OCI-LY1 (cell line): ENCODE data around the gene PXMP4.

Experiments used
- H2AFZ ChIP-seq: fragments of 200-600 bp; sonication (generic), shearing (Covaris generic); 2 replicates; pipeline ENCODE4 v1.6.0; 2014; ENCODE audit warnings: antibody characterized with exemption, mild to moderate bottlenecking, low read length
- H3F3A ChIP-seq: fragments of 200-600 bp; sonication (generic), shearing (Covaris generic); 2 replicates; pipeline ENCODE4 v1.6.0; 2014; ENCODE audit warnings: mild to moderate bottlenecking, antibody characterized with exemption, low read length, moderate library complexity; ENCODE audit not compliant: insufficient read depth
- H3K27ac ChIP-seq: fragments of 200-600 bp; sonication (generic); 2 replicates; pipeline ENCODE4 v1.5.1; 2014; ENCODE audit warnings: low read length, mixed run types, mild to moderate bottlenecking, low read depth; ENCODE audit not compliant: poor library complexity, severe bottlenecking
- H3K27me3 ChIP-seq: fragments of 200-600 bp; sonication (generic); 2 replicates; pipeline ENCODE4 v1.6.0; 2014; ENCODE audit warnings: antibody characterized with exemption, mild to moderate bottlenecking, low read length, moderate library complexity; ENCODE audit not compliant: insufficient read depth
- H3K36me3 ChIP-seq: fragments of 200-600 bp; sonication (generic); 2 replicates; pipeline ENCODE4 v1.6.1; 2014; ENCODE audit warnings: mild to moderate bottlenecking, antibody characterized with exemption, low read length, moderate library complexity, mixed read lengths; ENCODE audit not compliant: insufficient read depth
- H3K4me1 ChIP-seq: fragments of 200-600 bp; sonication (generic); 2 replicates; pipeline ENCODE4 v1.5.1; 2014; ENCODE audit warnings: mild to moderate bottlenecking, low read length, moderate library complexity; ENCODE audit not compliant: insufficient read depth, severe bottlenecking
- H3K4me2 ChIP-seq: fragments of 200-600 bp; sonication (generic), shearing (Covaris generic); 2 replicates; pipeline ENCODE4 v1.6.1; 2014; ENCODE audit warnings: low read length
- H3K4me3 ChIP-seq: fragments of 200-600 bp; sonication (generic); 2 replicates; pipeline ENCODE4 v1.5.1; 2014; ENCODE audit warnings: low read length, low read depth, mild to moderate bottlenecking, mixed read lengths; ENCODE audit not compliant: poor library complexity, severe bottlenecking
- H3K79me2 ChIP-seq: fragments of 200-600 bp; shearing (Covaris generic); 2 replicates; pipeline ENCODE4 v1.6.1; 2016; ENCODE audit warnings: mixed run types, low read length, mixed read lengths; ENCODE audit not compliant: insufficient read depth
- H3K9ac ChIP-seq: fragments of 200-600 bp; sonication (generic), shearing (Covaris generic); 2 replicates; pipeline ENCODE4 v1.6.1; 2014; ENCODE audit warnings: mild to moderate bottlenecking, low read length, mixed read lengths
- H3K9me2 ChIP-seq: fragments of 200-600 bp; sonication (generic), shearing (Covaris generic); 2 replicates; pipeline ENCODE4 v1.6.1; 2014; ENCODE audit warnings: low read depth, mild to moderate bottlenecking, low read length, mixed read lengths
- H3K9me3 ChIP-seq: fragments of 200-600 bp; shearing (Covaris generic); 2 replicates; pipeline ENCODE4 v1.6.1; 2014; ENCODE audit warnings: low read length, mixed read lengths
- H4K20me1 ChIP-seq: fragments of 200-600 bp; sonication (generic), shearing (Covaris generic); 2 replicates; pipeline ENCODE4 v1.6.0; 2016; ENCODE audit warnings: mild to moderate bottlenecking, low read length; ENCODE audit not compliant: insufficient read depth
- EZH2 ChIP-seq: fragments of 200-600 bp; sonication (generic), shearing (Covaris generic); IDR thresholded peaks from 2 replicates; pipeline ENCODE4 v1.8.0; 2017; ENCODE audit warnings: borderline replicate concordance, mixed run types, mild to moderate bottlenecking, antibody characterized with exemption, low read length, moderate library complexity, mixed read lengths
- TF ChIP-seq, protein P1 (sequence below): fragments of 200-600 bp; sonication (generic), shearing (Covaris generic); IDR thresholded peaks from 2 replicates; pipeline ENCODE4 v1.5.1; 2017; ENCODE audit warnings: mild to moderate bottlenecking, antibody characterized with exemption, low read length, moderate library complexity, mixed read lengths

Gene PXMP4

DNA sequence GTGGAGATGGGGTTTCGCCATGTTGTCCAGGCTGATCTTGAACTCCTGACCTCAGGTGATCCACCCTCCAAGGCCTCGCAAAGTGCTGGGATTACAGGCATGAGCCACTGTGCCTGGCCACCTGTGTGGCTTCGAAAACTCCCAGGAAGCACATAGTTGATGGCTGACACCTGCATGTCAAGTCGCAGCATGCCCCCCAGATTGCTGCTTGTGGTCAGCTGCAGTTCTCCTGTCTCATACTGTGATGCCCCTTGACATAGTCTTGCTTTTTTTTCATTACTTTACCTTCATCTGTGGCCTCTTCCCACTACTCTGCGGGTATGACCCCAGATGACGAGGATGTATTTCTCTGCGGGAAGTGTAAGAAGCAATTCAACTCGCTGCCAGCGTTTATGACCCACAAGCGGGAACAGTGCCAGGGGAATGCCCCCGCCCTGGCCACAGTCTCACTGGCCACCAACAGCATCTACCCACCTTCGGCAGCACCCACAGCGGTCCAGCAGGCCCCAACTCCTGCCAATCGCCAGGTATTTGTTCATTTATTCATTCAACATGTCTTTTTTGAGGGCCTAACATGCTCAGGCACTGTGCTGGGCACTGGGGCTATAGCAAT lies 24.8 kb upstream of the PXMP4 start:
- no peak for TF ChIP-seq EZH2
- TF ChIP-seq, protein P1, sequence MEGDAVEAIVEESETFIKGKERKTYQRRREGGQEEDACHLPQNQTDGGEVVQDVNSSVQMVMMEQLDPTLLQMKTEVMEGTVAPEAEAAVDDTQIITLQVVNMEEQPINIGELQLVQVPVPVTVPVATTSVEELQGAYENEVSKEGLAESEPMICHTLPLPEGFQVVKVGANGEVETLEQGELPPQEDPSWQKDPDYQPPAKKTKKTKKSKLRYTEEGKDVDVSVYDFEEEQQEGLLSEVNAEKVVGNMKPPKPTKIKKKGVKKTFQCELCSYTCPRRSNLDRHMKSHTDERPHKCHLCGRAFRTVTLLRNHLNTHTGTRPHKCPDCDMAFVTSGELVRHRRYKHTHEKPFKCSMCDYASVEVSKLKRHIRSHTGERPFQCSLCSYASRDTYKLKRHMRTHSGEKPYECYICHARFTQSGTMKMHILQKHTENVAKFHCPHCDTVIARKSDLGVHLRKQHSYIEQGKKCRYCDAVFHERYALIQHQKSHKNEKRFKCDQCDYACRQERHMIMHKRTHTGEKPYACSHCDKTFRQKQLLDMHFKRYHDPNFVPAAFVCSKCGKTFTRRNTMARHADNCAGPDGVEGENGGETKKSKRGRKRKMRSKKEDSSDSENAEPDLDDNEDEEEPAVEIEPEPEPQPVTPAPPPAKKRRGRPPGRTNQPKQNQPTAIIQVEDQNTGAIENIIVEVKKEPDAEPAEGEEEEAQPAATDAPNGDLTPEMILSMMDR: no peak
- Histone ChIP-seq H3K9me3 (no peaks in the 10 kb centered on the region), H3K27ac (no peak overlapping the region), H3K9me2 (no peaks in the 10 kb centered on the region), H4K20me1 (no peaks in the 10 kb centered on the region), H3K36me3 (no peaks in the 10 kb centered on the region), H3K4me3 (no peak overlapping the region), H3K27me3 (no peaks in the 10 kb centered on the region), H3F3A (no peaks in the 10 kb centered on the region), H3K79me2 (no peaks in the 10 kb centered on the region), H2AFZ (no peak overlapping the region), H3K4me1 (no peaks in the 10 kb centered on the region), H3K9ac (no peak overlapping the region), H3K4me2 (no peak overlapping the region)

DNA sequence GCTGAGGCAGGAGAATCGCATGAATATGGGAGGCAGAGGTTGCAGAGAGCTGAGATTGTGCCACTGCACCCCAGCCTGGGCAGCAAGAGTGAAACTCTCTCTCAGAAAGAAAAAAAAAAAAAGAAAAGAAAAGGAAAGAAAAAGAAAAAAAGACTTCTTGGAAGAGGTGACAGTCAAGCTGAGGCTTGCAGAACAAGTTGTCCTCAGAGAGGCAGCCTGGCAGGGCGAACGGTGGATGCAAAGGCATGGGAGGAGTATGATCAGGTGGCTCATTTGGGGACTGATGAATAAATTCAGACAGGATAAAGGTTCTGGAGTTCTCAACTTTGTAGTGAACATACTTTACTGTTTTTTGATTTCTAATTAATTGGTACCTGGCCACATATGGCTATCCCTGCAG lies 24.1 kb upstream of the PXMP4 start:
- no peaks in the 10 kb centered on the region for H3K36me3 ChIP-seq
- H3K27ac ChIP-seq: no peak overlapping the region
- no peak for TF ChIP-seq EZH2
- H3K9me3 ChIP-seq: no peaks in the 10 kb centered on the region
- H3K4me1 ChIP-seq: no peaks in the 10 kb centered on the region
- H3K4me2 ChIP-seq: no peak overlapping the region
- no peaks in the 10 kb centered on the region for H4K20me1 ChIP-seq
- no peaks in the 10 kb centered on the region for H3F3A ChIP-seq
- no peaks in the 10 kb centered on the region for H3K9me2 ChIP-seq
- no peaks in the 10 kb centered on the region for H3K27me3 ChIP-seq
- H3K9ac ChIP-seq: no peak overlapping the region
- H2AFZ ChIP-seq: no peak overlapping the region
- no peaks in the 10 kb centered on the region for H3K79me2 ChIP-seq
- no peak overlapping the region for H3K4me3 ChIP-seq

GRCh38 chr20:33740189-33740588 lies 20.1 kb upstream of the PXMP4 start:
- no peak overlapping the region for H3K9ac ChIP-seq
- no peaks in the 10 kb centered on the region for H3K9me2 ChIP-seq
- no peak overlapping the region for H3K4me2 ChIP-seq
- no peaks in the 10 kb centered on the region for H3K27me3 ChIP-seq
- H2AFZ ChIP-seq: no peak overlapping the region
- H4K20me1 ChIP-seq: no peaks in the 10 kb centered on the region
- TF ChIP-seq EZH2: no peak
- TF ChIP-seq, protein P1: no peak
- H3F3A ChIP-seq: no peaks in the 10 kb centered on the region
- H3K27ac ChIP-seq: no peak overlapping the region
- no peaks in the 10 kb centered on the region for H3K4me1 ChIP-seq
- H3K4me3 ChIP-seq: no peak overlapping the region
- peaks cover 12% of the 10 kb centered on the region for H3K9me3 ChIP-seq
- H3K79me2 ChIP-seq: no peaks in the 10 kb centered on the region
- H3K36me3 ChIP-seq: no peaks in the 10 kb centered on the region

GRCh38 chr20:33739493-33739892 lies 19.4 kb upstream of the PXMP4 start:
- H3K4me2 ChIP-seq: no peak overlapping the region
- no peaks in the 10 kb centered on the region for H4K20me1 ChIP-seq
- H2AFZ ChIP-seq: no peak overlapping the region
- no peak for TF ChIP-seq EZH2
- TF ChIP-seq, protein P1: no peak
- H3K79me2 ChIP-seq: no peaks in the 10 kb centered on the region
- H3K36me3 ChIP-seq: no peaks in the 10 kb centered on the region
- no peak overlapping the region for H3K9ac ChIP-seq
- H3K9me2 ChIP-seq: no peaks in the 10 kb centered on the region
- H3F3A ChIP-seq: no peaks in the 10 kb centered on the region
- H3K9me3 ChIP-seq: peaks cover 12% of the 10 kb centered on the region
- H3K27ac ChIP-seq: no peak overlapping the region
- no peaks in the 10 kb centered on the region for H3K27me3 ChIP-seq
- H3K4me1 ChIP-seq: no peaks in the 10 kb centered on the region
- H3K4me3 ChIP-seq: no peak overlapping the region
